ENCODE results near the gene TNS4.

The TNS4 gene

GRCh38 chr17:40490982-40491381 lies 10.4 kb downstream of the TNS4 start:
- DNase-seq = no peak

- no peak for DNase-seq
Observed at GRCh38 chr17:40490289-40490853, 11.1 kb downstream of the TNS4 start.

DNA sequence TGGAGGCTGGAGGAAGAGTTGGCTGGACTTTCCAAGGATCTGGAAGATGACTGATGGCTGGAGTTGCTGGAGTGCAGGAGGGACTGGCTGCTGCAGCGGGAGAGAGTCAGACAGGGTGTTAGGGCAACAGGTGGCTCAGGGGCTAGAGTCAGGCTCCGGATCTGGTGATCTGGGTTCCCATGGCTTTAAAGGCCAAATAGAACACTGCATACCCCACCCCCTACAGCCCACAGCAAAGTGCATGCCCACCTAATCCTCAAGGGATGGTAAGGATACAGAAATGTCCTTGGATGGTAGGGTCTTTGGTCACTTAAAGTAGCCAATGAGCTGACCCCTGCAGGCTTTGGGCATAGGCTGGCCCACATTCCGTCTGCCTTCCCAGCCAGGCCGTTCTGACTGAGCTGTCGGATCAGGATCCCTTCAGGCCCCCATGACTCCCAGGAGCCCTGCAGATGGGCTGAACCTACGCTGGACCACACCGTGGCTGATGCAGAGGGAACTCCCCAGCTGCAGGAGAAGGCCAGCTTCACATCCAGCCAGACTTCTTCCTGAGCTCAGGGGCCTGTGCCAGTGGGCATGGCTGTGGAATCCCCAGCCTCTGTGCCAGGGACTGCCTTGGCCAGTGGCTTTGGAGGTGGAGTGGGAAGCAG lies 13.9 kb downstream of the TNS4 start:
- DNase-seq = no peak

DNA sequence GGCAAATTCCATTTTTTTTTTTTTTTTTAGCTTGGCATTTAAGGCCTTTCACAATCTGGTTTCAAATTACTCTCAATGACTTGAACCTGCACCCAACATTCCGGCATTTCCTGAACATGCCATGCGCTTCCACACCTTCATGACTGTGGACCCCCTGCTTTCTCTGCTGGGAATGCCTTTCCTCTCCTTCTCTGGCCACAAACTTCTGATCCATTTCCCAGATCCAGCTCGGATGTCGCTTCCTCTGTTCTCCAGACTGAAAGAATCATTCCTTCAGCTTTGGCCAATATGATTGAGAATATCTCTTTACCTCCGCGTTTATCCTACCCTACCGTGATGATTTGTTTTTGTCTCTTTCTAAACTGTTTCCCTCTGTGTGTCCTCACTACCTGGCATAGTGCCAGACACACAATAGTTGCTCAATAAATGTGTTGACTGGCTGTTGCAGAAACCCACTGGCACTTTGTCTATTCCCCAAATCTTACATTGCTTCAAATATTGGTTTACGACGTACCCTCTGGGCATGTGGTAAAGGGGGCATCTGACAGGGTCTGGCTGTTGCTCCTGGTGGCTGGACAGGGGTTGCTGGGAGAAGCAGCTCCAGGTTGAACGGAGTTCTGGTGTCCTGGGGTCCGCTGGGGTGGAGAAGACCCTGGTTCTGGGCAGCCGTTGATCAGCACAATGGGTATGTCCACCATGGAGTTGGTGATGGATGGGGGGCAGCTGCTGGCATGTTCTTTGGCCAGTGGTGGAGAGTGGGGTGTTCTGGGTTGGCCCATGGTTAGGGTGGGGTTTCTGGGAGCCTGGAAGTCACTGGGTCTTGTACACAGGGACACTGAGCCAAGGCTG lies 14.7 kb downstream of the TNS4 start:
- DNase-seq = no peak

DNA sequence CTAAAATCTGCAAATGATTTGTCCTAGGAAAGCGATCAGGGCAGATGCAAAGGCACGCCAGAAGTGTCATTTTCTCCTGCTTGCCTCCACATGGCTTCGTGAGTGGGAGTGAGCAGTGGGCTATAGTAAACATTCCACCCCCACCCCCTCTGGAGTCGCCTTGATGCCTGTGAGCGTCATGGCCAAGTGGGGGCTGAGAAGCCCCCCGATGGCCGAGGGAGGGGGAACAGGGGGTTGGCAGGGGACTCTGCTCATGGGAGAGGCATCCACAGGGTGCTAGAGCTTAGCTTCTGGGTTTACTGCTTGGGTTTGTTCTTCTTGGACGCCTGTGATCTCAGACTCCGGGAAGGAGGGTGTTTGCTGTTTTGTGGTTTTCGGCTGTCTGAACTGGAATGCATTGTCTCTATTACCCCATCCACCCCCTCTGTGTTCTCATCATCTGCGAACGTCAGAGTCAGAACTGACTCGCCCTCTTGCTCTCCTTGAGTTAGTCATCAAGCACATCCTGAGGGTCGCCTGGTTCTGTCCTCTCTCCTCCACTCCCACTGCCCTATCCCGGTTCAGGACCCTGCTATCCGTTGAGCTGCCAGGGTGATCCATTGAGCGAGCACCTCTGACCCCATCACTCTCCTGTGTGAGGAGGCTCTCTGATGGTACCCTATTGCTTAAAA lies 15.4 kb downstream of the TNS4 start:
- DNase-seq = peak; percentile 94

DNA sequence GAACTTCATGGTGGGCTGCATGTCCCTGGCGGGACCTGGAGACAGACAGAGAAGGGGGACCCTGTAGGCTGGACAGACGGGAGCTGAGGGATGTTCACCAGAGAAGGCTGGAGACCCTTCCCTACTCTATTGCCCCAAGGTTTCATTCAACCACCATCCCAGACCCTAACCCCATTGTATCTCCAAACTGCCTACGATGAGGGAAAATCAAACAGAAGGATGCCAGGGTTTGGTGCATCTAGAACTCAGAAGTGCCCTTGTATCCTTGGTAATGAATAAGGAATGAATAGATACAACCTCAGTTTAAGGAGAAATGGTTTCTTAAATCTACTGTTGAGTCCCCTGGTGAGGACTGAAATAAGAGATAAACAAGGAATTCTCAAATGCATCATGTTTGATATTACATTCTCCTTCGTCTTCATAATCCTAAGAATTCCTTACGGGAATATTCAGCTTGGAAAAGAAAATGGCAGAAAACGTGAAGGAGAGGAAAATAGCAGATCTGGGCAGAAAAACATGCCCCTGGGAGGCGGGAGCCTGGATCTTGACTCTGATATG lies 16.4 kb downstream of the TNS4 start:
- DNase-seq = no peak

DNA sequence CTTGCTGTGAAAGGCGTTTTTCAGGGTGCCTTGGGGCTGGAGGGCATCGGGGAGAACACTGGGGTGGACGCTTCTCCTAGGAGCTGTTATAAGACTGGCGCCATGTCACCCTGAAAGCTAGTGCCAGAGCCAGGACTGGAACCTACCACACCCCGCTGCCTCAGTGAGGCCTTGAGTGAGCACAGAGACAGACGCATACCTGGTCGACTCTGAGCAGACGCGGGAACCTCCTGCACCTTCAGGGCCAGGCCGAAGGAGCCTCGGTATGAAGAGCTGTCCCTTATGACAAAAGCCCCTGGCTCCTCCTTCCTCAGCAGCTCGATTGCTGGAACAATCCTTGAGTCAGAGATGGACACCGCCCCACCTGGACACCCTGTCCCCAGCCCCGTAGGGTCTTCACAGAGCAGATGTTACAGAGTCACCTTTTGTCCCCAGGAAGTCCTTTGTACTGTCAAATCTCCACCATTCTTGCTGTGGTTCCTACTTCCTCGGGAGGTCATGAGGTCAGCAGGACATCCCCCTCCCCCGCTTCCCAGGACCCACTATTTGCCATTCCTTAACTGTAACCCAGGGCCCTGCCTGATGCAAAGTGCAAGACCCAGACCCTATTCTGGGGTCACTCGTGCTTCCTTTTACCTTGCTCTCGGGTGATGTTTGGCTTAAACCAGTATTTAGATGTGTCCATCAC lies 17.0 kb downstream of the TNS4 start:
- no peak for DNase-seq

DNA sequence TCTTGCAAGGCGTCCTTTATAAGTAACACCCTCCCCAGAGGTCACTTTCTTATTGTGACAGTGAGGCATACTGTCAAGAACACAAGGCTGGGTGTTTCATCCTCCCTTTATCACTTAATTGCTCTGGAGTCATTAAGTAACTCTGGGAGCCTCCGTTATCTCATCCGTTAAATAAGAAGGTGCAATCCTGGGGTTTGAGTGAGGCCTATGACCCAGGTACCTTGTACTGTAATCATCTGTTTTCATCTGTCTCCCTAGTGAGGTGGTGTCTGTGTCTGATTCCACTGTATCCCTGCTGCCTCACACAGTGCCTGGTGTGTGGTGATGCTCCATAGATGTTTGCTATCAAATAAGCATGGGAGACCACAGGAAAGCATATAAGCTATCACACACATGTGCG lies 17.7 kb downstream of the TNS4 start:
- DNase-seq = no peak

DNA sequence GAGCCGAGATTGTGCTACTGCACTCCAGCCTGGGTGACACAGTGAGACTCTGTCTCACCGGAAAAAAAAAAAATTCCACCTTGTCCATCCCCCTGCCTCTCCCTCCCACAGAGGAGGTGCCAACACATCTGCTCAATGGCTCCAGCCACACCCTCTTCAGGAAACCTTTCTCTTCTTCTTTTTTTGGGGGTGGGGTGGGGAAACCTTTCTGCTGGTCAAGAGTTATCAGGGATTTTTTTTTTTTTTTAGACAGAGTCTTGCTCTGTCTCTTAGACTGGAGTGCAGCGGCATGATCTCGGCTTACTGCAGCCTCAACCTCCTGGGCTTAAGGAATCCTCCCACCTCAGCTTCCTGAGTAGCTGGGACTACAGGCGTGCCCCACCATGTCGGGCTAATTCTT lies 18.7 kb downstream of the TNS4 start:
- no peak for DNase-seq

DNA sequence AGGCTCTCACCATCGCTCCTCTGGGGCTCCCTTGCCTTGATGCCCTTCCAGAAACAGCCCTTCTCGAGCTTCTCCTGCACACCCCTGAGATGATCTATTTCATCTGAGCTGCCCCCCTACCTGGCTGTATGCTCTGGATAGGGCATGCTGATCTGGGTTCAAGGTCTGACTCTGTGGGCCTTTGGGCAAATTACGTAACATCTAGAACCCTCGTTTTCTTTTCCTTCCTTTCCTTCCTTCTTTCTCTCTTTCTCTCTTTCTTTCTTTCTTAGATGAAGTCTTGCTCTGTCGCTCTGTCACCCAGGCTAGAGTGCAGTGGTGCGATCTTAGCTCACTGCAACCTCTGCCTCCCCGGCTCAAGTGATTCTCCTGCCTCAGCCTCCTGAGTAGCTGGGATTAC lies 20.3 kb downstream of the TNS4 start:
- no peak for DNase-seq

DNA sequence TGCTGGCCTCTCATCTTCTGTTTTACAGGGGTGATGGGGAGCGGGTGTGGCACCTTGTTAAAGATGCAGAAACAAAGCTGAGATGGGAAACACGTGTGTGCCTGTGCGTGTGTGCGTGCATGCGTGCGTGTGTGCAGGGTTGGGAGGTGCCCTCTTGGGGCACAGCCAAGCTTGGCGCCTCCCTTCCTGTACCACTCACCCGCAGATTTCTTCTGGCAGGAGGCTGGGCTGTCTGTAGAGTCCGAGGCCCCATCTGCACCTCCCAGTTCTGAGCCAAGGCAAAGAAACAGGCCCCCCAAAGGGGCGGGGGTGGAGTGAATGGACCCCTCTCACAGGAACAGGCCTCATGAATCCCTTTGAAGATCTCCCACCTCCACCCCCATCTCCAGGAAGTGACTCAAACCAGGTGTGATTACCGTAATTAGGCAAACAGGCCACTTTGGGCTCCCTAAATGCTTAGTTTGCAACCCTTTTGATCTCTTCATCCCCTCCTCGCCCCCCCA lies 20.9 kb downstream of the TNS4 start:
- DNase-seq = no peak

- DNase-seq = no peak
Observed at GRCh38 chr17:40479754-40480480, 21.5 kb downstream of the TNS4 start.

- no peak for DNase-seq
Observed at GRCh38 chr17:40478486-40478885, 22.9 kb downstream of the TNS4 start.

DNA sequence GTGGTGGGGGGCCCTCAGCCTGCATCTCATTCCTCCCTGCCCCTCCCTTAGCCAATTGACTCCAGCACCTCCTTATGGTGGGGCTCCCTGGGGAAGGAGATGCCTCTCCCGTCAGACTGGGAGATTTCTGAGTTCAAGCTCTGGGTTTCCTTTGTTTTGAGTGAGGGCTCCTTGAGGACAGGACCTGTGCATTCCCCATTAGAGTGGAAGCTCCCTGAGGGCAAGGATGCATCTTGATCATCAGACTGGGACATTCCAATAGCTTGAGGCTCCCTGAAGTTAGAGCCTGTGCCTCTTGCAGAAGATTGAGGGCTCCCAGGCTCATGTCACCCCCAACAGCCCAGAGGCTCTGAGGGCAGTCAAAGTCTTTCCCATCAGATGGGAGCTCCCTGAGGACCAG lies 23.6 kb downstream of the TNS4 start:
- no peak for DNase-seq

- no peak for DNase-seq
Observed at GRCh38 chr17:40475234-40475908, 26.1 kb downstream of the TNS4 start.

DNA sequence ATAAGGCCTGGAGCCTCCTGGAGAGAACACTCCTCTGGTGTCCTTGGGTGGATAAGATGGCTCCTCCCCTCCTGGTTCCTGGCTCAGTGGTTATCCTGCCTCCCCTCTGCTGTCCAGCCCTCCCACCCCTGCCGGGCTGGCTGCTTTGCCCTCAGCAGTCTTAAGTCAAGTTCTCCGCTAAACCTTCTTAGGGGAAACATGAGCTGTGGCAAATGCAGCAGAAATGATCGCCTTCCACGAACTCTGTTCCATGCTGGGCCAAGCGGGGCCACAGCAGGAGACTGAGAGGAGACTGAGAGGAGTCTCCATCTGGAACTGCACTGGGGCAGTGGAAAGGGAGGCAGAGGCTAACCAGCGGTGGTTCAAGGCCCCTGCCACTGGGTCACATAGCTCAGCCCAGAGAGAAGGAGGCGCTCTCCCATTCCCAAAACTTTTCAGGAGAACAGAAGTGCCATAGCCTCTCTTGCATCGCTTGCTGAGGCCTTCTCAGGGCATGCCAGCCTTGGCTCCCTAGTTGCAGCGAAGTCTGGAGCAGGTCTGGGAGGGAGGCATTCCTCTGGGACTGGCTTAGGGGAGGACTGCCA lies 26.9 kb downstream of the TNS4 start:
- DNase-seq = no peak

DNA sequence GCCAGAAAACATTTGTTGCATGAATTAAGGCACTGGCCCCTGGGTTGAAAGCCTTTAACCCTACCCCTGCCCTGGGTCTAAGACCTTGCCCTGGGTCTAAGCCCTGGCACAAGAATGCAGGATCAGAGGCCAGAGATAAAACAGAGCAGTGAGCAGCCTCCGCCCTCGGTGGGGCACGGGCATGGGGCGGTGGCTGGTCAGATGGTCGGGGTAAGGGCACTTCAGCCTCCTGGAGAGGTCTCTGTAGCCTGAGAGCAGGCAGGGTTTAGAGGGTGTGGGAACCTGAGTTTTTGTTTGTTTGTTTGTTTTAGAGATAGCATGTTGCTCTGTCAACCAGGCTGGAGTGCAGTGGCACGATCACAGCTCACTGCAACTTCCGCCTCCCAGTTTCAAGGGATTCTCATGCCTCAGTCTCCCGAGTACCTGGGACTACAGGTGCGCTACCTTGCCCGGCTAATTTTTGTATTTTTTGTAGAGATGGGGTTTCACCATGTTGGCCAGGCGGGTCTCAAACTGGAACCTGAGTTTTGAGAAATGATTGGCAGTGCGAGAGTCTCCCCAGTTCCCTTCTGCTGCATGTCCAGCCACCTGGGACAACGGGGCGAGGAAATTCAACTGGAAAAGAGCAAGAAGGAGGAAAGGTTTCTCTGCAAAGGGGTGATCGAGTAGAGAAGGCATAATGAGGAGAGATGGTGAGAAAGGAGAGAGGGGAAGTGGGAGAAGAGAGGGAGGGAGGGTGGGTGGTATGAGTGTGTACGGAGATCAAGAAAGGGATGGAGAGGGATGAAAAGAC lies 27.7 kb downstream of the TNS4 start:
- DNase-seq = no peak

DNA sequence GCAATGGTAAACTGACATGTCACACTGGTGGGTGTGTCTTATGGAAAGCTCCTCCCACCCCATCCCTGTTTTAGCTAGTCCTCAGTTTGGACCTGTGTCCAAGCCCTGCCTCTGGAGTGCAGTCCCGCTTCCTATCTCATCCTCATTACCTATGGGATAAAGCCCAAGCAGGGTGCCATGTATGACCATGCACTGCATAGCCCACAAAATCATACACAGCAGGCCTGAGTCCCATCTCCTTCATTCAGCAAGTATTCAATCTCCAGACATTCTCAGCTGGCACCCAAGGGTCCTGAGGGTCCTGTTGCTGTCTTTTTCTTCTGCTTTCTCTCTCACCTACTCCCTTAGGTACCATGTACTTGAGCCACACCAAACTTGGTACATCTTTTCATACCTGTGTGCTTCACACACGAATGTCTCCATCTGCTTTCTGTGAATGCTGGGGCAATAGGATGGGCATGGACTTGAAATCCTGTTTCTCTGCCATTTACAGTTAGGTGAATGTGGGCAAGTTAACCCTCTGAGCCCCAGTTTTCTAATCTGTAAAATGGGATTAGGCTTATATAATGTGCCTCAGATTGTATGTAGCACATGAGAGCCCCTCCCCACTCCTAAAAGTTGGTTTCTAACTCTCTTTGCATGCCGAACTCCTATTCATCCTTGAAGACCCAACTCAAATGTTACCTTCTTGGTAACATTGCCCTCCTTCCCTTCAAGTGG lies 28.5 kb downstream of the TNS4 start:
- DNase-seq = no peak

Measured in amniotic stem cell (primary cell).